ENCODE measurements around the gene CLUH.

DNA sequence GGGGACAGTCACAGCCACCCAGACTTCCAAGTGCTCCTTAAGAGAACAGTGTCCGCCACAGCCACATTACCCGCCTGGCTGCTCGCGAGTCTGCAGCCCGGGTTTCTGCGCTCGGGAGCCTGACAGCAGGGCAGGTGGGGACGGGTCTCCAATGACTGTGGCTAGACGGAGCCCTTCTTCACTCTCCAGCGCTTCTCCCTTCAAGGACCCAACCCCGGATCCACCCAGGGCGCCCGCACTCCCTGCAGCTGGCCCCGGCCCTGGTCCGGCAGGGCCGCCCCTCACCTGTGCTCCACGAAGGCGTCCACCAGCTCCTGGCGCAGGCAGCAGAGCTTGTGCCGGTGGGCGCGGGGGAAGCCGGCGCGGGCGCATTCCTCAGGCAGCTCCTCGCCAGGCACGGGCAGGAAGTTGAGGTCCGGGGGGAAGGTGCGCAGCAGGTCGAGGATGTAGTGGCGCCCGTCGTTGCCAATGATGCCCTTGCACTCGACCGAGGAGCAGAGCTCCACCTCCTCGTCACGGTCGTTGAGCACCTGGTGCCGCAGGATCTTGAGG lies 13.9 kb downstream of the CLUH start:
- TF ChIP-seq, protein P1, sequence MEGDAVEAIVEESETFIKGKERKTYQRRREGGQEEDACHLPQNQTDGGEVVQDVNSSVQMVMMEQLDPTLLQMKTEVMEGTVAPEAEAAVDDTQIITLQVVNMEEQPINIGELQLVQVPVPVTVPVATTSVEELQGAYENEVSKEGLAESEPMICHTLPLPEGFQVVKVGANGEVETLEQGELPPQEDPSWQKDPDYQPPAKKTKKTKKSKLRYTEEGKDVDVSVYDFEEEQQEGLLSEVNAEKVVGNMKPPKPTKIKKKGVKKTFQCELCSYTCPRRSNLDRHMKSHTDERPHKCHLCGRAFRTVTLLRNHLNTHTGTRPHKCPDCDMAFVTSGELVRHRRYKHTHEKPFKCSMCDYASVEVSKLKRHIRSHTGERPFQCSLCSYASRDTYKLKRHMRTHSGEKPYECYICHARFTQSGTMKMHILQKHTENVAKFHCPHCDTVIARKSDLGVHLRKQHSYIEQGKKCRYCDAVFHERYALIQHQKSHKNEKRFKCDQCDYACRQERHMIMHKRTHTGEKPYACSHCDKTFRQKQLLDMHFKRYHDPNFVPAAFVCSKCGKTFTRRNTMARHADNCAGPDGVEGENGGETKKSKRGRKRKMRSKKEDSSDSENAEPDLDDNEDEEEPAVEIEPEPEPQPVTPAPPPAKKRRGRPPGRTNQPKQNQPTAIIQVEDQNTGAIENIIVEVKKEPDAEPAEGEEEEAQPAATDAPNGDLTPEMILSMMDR (conservative IDR thresholded peaks at IDR 0.05), result no peak
- no peak for TF ChIP-seq ZFX (IDR thresholded peaks at IDR 0.05)
